LNCAP (cell line): ENCODE results near the gene PPP2R1A.

ENCODE experiments used
- CTCF ChIP-seq: fragments of 450-650 bp; IDR thresholded peaks from 2 replicates; pipeline ENCODE4 v1.5.1; 2017; ENCODE audit warnings: mild to moderate bottlenecking

Gene PPP2R1A

DNA sequence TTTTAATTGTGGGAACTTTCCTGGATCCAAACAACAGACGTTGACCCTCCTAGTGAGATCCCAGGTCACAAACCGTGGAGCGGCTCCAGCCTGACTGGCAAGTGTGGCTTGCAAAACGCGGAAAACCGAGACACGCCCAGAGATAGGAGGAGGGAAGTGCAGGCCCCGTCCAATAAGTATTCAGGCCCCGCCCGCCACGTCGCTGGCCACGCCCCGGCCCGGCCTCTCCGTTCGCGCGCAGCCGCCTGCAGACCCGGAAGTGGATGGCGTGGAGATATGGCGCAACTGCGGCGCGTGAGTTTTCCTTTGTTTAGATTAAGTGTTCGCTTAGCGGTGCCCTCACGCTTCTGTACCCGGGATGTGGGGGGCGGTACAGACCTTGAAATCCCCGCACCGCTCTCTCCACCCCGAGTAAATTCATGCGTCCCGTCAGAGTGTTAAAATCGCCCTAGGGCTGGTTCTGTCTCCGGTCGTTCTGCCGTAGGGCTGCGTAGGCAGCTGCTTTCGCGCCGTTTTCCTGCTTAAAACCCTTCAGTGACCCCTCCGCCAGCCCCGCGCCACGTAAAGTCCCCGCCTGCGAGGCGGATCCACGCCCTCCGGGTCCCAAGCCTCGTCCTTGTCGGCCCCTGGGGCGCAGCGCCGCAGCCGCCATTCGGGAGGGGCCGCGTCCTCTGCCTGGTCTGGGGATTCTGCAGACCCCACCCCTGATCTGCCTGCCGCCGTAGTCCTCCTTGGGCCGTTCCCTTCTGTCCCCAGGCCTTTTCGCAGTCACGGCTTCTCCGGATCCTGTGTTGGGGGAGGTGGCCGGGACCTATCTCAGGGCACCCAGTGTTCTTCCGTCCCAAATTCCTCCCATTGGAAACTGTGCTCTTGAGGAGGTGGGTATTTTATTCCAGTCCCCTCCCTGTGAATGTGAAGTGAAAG is 79.7 kb downstream of the PPP2R1A start, which contains the start of gene ZNF766:
Gene ZNF766, plus strand, starts transcription at position 250 of the 924 bp plus-strand sequence. Its CDS starts 27 bp downstream, at position 277.
- no peak for TF ChIP-seq CTCF

DNA sequence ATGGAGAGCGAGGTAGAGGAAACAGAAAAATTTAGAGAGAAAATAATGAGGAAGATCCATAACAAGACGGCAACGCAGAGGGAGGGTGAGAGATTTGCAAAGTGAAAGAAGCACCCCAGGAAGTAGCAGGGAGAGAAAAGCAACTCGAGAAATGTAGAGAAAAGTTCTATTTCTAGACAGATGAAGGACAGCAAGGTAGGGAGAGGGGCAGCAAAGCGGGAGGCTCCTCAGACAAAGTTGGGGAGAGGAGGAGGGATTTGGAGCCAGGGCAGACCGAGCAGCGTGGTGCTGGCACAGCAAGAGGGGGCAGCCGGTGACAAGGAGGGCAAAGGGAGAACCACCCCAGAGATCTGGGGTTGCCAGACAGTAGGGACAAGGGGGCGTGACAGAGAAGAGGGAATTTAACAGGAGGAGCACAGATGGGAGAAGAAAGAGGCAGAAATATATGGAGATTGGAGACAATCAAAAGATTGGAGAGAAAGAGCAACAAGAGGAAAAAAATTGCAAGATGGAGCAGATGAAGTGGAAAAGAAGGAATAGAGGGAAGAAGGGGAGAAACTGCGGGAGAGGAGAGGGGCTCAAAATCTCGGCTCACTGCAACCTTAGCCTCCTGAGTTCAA is 80.5 kb downstream of the PPP2R1A start:
- no peak for TF ChIP-seq CTCF

DNA sequence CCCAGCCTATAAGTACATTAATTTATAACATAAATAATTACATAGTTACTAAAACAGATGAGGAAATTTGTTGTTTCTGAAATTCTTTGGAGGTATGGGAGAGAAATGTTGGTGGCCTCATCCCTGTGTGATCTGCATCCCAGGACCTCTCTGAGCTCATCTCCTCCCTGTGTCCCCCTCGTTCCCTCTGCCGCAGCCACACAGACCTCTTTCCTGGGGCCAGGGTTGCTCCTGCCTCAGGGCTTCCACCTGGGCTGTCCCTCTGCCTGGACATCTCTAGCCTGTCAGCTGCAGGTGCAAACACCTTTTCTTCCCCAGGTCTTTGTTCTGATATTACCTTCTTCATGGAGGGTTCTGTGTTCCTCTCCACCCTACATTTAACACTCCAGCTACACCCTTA is 83.4 kb downstream of the PPP2R1A start:
- no peak for TF ChIP-seq CTCF

DNA sequence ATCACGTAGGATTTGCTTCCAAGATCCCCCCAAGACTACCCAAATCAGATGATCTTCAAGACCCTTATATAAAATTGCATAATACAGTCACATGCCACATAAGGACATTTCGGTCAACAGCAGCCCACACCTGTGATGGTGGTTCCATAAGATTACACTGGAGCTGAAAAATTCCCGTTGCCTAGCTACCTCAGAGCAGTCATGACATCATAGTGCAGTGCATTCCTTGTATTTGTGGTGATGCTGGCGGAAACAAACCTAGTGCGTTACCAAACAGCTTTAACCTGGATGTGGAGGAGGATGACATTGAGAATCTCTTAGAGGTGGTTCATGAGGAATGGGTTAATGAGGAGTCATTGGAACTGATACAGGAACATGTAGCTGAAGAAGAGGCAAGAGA is 84.3 kb downstream of the PPP2R1A start:
- TF ChIP-seq CTCF = no peak

GRCh38 chr19:52275988-52276387 is 86.1 kb downstream of the PPP2R1A start:
- no peak for TF ChIP-seq CTCF

DNA sequence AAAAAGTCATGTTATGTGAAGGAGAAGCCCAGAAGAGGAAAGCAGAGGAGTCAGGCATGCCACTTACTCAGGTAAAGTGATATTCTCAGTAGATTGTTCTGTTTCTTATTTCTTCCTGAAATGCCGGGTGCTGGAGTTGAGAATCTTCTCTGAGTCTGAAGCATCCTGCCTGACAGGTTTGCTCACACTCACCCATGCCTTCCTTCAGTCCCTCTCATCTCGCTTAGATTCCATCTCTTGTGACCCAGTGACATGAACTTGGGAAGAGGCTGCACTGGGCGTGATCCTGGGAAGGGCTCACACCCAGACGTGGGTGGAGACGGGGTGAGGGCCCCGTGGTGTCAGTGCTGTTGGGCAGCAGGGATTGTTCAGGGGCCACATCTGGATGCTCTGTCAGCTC is 87.6 kb downstream of the PPP2R1A start:
- TF ChIP-seq CTCF = no peak
